Measurements from ENCODE around the gene TRIM47.

- TF ChIP-seq POLR2A (IDR thresholded peaks at IDR 0.05) (no peak), CTCF (IDR thresholded peaks at IDR 0.05) (no peak)
Observed at GRCh38 chr17:75875940-75876189, 2.5 kb downstream of the TRIM47 start.

Data from ovary (tissue), 3 donors.